ENCODE measurements around the gene TTC38. TPM values are rescaled to one million over a fixed set of nuclear protein-coding genes. Genes with fewer than 3 reads are reported as not detected.

TTC38 gene
- total RNA-seq, 1 experiment from 2014 or later: 31.5 TPM

DNA sequence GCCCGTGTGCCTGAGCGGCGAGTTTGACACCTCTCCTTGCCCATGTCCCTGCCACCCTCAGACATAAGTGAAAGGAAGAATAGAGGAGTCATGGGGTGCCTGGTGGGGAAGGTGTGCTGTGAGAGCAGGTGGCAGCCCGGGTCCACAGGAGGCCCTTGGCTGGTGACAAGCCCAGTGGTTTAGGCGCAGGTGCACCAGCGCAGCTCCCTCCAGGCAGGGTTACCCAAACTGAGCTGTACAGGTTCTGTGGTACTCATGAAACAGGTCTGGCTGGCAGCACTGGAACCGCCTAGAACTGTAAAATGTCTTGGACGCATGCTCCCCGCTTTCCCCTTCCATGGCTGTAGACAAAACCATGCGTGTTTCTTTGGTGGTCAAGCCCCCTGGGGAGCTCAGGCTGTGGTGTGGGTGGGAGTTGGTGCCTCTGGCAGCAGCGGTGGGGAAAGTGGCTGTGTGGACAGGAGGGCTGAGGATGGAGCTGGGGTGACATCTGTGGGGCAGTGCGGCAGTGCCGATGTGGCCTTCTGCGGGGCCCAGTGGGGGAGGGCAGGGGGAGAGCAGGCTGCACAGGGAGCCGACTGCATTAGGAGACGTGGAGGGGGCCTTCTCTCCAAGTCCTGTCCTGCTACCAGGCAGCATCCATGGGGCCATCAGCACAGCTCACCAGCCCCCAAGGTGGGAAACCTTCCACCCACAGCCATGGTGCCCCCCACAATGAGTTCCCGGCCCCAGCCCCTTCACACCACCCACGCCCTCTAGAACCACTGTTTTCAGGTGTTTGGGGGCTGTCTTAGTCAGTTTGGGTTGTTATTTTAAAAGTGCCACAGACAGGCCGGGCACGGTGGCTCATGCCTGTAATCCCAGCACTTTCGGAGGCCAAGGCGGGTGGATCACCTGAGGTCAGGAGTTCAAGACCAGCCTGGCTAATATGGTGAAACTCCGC, 23.3 kb downstream of the TTC38 start:
- H3K4me3 Mint-ChIP-seq: no peak overlapping the region
- WGBS (ENCODE audit: extremely low coverage, insufficient read length, low lambda C conversion rate): no CpG with 5 or more reads among the region's 23 CpGs
- peaks cover 11 to 12% of the 10 kb centered on the region in 2 experiments for H3K4me1 Mint-ChIP-seq

More for the DNA sequence above, 23.3 kb downstream of the TTC38 start:
- Histone ChIP-seq H3K23me2 (ENCODE audit: insufficient read length, low read depth, low read length, poor library complexity, severe bottlenecking) (peaks cover 3% of the 10 kb centered on the region), H3K4me2 (ENCODE audit: insufficient read depth, insufficient read length, low read length) (no peak overlapping the region), H3K4ac (ENCODE audit: low read depth, low read length) (no peak overlapping the region), H2BK5ac (ENCODE audit: insufficient read length, low read length) (no peak overlapping the region), H4K8ac (replicated peaks; ENCODE audit: insufficient read length, low read depth, low read length) (no peak overlapping the region), H4K5ac (ENCODE audit: insufficient read length, low read depth, low read length) (no peak overlapping the region), H3K79me1 (ENCODE audit: insufficient read depth, low read depth, low read length, poor library complexity, severe bottlenecking) (no peaks in the 10 kb centered on the region), H2BK12ac (ENCODE audit: insufficient read length, low read depth, low read length) (no peak overlapping the region), H2AFZ (ENCODE audit: low read length) (no peak overlapping the region), H2AK5ac (ENCODE audit: insufficient read length, low read length) (no peak overlapping the region), H3K9ac (ENCODE audit: extremely low read depth, insufficient read length, low read length) (no peak overlapping the region), H3K79me2 (ENCODE audit: insufficient read depth, low read length) (no peaks in the 10 kb centered on the region), H3K27ac (ENCODE audit: insufficient read length, low read depth, low read length) (no peak overlapping the region), H3T11ph (ENCODE audit: low read length) (no peak overlapping the region), H2BK20ac (ENCODE audit: low read depth, low read length, poor library complexity, severe bottlenecking) (no peak overlapping the region), H3K23ac (ENCODE audit: insufficient read length, low read depth, low read length) (no peak overlapping the region), H4K91ac (ENCODE audit: insufficient read length, low read depth, low read length) (no peak overlapping the region), H4K20me1 (ENCODE audit: control insufficient read depth, insufficient read depth, insufficient read length) (no peaks in the 10 kb centered on the region), H3K4me1 (ENCODE audit: insufficient read depth, low read length) (no peaks in the 10 kb centered on the region), H2BK120ac (ENCODE audit: low read depth, low read length, poor library complexity, severe bottlenecking) (no peak overlapping the region), H3K9me3 (ENCODE audit: control insufficient read depth, low read depth, low read length) (no peaks in the 10 kb centered on the region), H2BK15ac (ENCODE audit: low read depth, low read length) (no peak overlapping the region), H3K56ac (ENCODE audit: insufficient read length, low read depth, low read length) (no peak overlapping the region), H3K18ac (ENCODE audit: insufficient read length, low read depth, low read length) (no peak overlapping the region), H3K27me3 (ENCODE audit: insufficient read depth, low read length) (no peaks in the 10 kb centered on the region), H3K14ac (ENCODE audit: insufficient read depth, low read length) (no peak overlapping the region)
- peak overlapping the region in 1 of 3 experiments; percentile 90; a peak in 1 of 7 replicates for H3K27ac Mint-ChIP-seq
- peaks cover 2 to 27% (median 22%) of the 10 kb centered on the region in 3 experiments; a peak in 6 of 7 replicates for H3K36me3 Mint-ChIP-seq (ENCODE audit: insufficient read depth in 1 of 3, low read depth in 3 of 3)
- H3K27me3 Mint-ChIP-seq (ENCODE audit: low read depth): no peaks in the 10 kb centered on the region; the same call in 1 of the 2 replicates
- no peak for DNase-seq
- no peaks in the 10 kb centered on the region for H3K9me3 Mint-ChIP-seq
- TF ChIP-seq, protein P1, sequence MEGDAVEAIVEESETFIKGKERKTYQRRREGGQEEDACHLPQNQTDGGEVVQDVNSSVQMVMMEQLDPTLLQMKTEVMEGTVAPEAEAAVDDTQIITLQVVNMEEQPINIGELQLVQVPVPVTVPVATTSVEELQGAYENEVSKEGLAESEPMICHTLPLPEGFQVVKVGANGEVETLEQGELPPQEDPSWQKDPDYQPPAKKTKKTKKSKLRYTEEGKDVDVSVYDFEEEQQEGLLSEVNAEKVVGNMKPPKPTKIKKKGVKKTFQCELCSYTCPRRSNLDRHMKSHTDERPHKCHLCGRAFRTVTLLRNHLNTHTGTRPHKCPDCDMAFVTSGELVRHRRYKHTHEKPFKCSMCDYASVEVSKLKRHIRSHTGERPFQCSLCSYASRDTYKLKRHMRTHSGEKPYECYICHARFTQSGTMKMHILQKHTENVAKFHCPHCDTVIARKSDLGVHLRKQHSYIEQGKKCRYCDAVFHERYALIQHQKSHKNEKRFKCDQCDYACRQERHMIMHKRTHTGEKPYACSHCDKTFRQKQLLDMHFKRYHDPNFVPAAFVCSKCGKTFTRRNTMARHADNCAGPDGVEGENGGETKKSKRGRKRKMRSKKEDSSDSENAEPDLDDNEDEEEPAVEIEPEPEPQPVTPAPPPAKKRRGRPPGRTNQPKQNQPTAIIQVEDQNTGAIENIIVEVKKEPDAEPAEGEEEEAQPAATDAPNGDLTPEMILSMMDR (conservative IDR thresholded peaks at IDR 0.05): no peak

All from H9 (cell line).